Stimulated activated CD8-positive, alpha-beta memory T cell treated with anti-CD3 and anti-CD28 coated beads, Interleukin-2, amount 100 ng/mL, for 1 hour (primary cell): ENCODE results near the gene GPR68.
"Not testable (repeated sequence)": the region's sequence is repeated elsewhere in the genome, so short reads cannot be mapped to it uniquely, and the experiment has no call there.

Experiments
- DNase-seq, 2 donors: peaks; one replicate each; pipeline ENCODE4 v3.0.0-alpha.2; 2020; ENCODE audit warnings: low read depth in 2 of 2

Gene GPR68

DNA sequence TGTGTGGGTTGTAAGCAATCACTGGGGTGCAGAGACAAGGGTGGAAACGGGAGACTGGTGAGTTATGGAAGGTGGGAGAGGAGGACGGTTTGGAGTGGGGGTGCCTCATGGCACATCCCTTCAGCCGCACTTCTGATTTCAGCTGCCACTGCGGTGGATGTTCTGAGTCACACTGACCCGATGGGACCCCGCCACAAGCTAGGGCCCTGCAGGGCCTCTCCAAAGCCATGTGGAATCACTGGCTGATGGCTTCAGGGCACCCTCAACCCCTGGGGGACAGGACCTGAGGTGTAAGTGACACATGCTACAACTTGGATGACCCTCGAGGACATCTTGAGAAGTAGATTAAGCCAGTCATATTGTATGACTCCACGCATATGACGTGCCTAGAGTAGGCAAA is 53.7 kb downstream of the GPR68 start:
- DNase-seq: no peak

DNA sequence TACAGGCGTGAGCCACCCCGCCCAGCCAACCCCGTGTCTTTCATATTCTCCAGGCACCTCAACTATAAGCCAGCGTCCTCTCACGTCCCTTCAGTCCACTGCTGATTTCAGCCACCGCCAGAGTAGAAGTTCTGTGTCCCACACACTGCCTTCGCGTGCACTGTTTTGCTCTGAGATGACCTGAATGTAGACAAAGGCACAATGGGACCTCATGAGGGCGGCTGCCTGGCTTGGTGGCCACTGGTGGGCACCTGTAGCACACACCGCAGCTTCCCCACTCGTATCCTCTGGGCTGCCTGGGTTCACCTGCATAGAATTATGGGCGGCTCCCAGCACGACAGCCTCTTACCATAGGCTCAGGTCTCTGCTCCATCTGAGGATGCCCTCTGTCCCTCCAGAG is 57.2 kb downstream of the GPR68 start:
- DNase-seq: no peak

DNA sequence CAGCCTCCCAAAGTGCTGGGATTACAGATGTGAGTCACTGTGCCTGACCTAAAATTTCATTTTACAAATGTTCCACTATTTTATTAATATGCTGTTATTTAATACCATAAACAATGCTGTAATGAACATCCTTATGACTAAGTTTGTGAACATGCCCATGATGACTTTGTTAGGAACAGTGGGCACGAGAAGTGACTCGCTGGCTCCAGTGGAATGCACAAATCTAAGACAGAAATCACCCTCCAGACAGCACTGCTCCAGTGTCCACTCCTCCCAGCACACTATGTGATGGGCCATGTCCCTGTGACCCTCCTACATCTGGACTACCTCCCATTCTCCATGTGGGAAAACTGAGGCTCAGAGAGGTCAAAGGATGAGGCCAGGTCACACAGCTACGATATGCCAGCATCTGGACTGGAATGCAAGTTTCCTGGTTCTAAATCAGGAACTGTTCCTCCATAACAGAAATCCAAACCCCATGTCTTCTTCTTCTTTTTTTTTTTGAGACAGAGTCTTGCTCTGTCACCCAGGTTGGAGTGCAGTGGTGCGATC is 57.9 kb downstream of the GPR68 start:
- DNase-seq: no peak

DNA sequence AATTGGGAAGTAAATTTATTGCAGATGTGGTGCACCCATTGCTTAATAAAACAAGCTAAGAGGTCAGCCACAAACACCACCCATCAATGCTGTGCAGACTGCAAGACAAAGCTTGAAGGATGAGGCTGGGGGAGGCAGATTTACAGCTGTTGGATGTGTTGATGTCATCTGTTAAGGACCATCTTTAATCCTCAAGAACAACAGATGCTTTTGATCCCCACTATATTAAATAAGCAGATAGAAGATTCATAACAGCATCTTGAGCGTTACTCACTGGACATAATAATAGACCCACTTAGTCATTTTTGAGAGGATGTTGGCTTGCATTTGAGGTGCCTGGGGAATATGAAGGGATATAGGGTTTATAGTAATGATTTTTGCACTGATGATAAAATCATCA is 58.8 kb downstream of the GPR68 start:
- DNase-seq: no peak

DNA sequence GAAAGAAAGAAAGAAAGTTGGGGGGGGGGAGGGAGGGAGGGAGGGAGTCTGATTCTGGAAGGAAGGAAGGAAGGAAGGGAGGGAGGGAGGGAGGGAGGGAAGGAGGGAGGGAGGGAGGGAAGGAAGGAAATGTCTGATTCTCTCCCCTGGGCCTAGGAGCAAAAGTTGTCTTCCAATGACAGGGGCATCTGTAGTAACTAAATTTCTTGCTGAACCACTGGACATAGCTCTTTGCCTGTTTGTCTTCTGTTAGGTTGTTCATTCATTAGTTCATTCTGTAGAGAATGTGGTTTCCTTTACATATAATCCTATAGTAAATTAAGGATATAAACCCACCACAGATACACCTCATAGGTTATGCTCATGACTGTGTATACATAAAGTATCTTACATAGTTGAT is 59.9 kb downstream of the GPR68 start:
- no peak for DNase-seq

DNA sequence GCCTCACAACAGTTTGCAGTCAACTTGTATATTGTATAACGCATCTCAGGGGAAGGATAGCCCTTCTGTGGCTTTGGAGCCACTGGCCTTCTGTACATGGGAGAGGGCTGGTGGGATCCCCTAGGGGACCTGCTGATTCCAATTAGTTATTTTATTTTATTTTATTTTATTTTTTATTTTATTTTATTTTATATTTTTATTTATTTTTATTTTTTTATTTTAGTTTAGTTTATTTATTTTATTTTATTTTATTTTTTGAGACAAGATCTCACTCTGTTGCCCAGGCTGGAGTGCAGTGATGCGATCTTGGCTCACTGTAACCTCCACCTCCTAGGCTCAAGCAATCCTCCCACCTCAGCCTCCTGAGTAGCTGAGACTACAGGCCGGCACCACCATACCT is 61.8 kb downstream of the GPR68 start:
- DNase-seq: not testable (repeated sequence)
